Subcutaneous adipose tissue (tissue), 4 donors: ENCODE data around the gene GPR153. TPM values are rescaled to one million over a fixed set of nuclear protein-coding genes. Genes with fewer than 3 reads are reported as not detected.

Source experiments
- CTCF ChIP-seq: fragments of 450-650 bp; IDR thresholded peaks from one replicate; pipeline ENCODE4 v1.5.1; 2016; ENCODE audit warnings: low read depth, mild to moderate bottlenecking, control low read depth, antibody characterized with exemption, moderate library complexity
- total RNA-seq, 4 donors: library from RNA; depleted of rRNA; stranded (reverse); fragments of >200 nt; gene quantifications; one replicate each; pipeline ENCODE4 v1.1.0, GENCODE V29; 2016

The GPR153 gene
- total RNA-seq, 4 donors from 2014 or later = 8.2 to 37.9 (median 16.0) TPM

DNA sequence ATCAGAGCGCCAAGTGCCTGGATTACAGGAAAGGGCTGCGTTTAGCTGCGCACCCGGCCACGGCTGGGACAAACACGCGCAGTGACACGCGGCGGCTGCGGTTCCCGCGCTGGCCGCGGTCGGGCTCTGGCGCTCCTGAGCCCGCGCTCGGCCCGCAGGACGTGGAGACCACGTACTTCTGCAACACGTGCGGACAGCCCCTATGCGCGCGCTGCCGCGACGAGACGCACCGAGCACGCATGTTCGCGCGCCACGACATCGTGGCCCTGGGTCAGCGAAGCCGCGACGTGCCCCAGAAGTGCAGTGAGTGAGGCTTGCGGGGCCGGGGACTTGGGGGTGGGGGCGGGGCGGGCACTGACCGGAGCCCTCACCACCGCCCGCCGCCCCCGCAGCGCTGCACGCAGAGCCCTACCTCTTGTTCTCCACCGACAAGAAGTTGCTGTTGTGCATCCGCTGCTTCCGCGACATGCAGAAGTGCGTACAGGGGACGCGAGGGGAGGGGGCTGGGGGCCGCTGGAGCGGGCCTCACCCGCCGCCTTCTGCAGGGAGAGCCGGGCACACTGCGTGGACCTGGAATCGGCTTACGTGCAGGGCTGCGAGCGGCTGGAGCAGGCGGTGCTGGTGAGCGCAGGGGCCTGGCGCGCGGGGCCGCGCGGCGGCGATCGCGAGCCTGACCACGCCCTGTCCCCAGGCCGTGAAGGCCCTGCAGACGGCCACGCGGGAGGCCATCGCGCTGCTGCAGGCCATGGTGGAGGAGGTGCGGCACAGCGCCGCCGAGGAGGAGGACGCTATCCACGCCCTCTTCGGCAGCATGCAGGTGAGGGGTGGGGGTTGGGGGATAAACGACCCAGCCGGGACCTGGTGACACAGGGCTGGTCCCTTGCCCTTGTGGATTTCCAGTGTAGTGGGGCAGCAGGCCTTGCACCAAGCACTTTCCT, 51.9 kb downstream of the GPR153 start:
- no peak for TF ChIP-seq CTCF

DNA sequence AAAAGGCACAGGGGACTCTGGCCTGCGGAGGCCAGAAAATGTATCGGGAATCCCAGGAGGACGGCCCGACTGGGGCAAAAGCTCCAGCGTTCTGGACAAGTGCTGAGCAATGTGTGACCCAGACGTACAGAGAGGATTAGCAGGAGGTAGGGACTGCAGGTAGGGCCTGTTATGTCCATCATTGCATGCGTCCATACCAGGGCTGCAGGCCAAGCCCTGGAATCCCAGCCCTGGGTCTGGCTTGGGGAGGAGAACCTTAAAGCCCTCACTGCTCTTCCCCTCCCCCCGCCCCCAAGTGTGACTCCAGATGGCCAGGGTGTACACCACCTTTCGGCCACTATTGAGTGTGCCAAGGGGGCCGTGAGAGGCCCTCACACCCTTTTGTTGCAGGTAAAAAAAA, 53.0 kb downstream of the GPR153 start:
- TF ChIP-seq CTCF = no peak

GRCh38 chr1:6207075-6207885, 53.6 kb downstream of the GPR153 start:
- no peak for TF ChIP-seq CTCF

DNA sequence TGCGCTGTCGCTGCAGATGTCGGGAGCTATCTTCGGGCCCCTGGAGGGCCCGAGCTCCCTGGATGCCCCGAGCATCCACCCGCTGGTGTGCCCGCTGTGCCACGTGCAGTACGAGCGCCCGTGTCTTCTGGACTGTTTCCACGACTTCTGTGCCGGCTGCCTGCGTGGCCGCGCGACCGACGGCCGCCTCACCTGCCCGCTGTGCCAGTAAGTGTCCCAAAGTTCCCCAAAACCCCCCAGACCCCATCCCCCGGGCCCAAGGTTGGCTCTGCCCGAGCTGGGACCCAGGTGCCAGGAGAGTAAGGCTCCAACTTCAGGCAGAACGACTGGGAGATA, 54.4 kb downstream of the GPR153 start:
- no peak for TF ChIP-seq CTCF

GRCh38 chr1:6205849-6206519, 54.9 kb downstream of the GPR153 start, which contains the start of gene RNF207:
TSS of gene RNF207 (plus strand) at chr1:6206119. CDS start at chr1:6206536, 417 bp downstream.
- TF ChIP-seq CTCF = no peak

DNA sequence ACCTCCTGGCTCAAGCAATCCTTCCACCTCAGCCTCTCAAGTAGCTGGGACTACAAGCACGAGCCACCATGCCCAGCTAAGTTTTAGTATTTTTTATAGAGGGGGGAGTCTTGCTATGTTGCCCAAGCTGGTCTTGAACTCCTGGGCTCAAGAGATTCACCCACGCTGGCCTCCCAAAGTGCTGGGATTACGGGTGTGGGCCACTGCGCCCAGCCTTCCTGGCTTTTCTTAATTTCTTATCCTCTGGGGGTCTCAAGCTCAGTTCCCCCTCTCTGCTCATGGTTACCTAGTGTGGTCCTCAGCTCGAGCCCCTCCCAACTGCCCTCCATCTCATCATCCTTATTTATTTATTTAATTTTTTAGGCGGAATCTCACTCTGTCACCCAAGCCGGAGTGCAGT, 58.6 kb downstream of the GPR153 start:
- TF ChIP-seq CTCF = no peak
